Hepatic stellate cell (primary cell): ENCODE data around the gene TMEM63B.
"Not testable (repeated sequence)": the region's sequence is repeated elsewhere in the genome, so short reads cannot be mapped to it uniquely, and the experiment has no call there.

Experiments used
- DNase-seq: peaks from one replicate; pipeline ENCODE4 v3.0.0; 2011; ENCODE audit warnings: low spot score

The TMEM63B gene

GRCh38 chr6:44094403-44095242, 32.7 kb upstream of the TMEM63B start:
- DNase-seq = no peak

GRCh38 chr6:44095243-44095623, 32.1 kb upstream of the TMEM63B start:
- not testable (repeated sequence) for DNase-seq

- DNase-seq = peak; percentile 85
Measured at GRCh38 chr6:44096612-44097011, 30.7 kb upstream of the TMEM63B start.

GRCh38 chr6:44097782-44098317, 29.5 kb upstream of the TMEM63B start:
- DNase-seq = no peak

DNA sequence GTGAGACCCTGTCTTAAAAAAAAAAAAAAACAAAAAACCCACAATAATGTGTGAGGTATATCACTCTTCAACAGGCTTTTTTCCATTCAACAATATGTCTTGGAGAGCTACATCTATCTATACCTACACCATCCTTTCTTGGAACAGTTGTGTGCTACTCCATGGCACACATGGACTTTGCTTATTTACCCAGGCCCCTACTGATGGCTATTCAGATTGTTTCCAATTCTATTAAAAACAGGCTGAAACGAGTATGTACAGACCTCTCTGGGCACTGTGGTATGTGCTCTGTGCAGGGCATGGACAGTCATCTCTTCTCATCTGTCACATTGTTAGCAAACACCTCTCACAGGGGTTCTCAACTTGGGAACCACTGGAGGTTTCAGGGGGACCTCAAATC, 28.2 kb upstream of the TMEM63B start:
- no peak for DNase-seq

GRCh38 chr6:44100088-44100550, 27.2 kb upstream of the TMEM63B start:
- peak; percentile 58 for DNase-seq

DNA sequence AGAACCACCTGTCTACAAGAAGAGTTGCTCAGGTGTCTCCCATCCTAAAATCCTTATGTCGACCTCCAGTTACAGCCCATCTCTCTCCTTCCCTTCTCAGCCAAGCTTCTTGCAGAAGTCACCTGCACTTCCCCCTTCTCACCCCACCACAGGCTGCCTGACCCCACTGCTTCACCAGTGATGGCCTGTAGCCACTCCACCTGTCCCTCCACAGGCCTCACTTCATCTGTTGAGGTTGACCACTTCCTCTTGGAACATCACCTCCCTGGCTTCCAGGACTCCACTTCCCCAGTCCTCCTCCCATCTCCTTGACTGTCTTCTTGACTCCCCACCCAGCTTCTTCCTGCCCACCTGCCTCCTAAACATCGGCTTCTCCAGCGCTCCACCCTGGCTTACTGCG, 25.5 kb upstream of the TMEM63B start:
- no peak for DNase-seq

DNA sequence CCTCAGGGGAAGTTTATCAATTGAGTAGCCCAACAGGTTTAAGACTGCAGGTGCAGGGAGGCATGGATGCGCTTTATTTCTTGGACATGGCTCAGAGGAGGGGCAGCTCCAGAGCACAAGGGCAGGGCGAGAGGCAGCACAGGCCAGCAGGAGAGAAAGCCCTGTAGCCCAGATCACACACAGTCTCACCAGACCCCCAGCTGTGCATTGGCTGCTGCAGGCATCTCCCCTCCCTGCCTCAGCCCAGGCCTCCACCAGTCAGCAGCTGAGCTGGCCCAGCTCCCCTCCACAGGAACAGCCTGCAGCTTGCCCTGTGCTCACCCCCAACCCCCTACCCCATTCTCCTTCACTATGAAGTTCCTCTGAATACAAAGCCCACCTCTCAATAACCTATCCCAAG, 24.8 kb upstream of the TMEM63B start:
- no peak for DNase-seq

- DNase-seq = no peak
Measured at GRCh38 chr6:44104481-44105021, 22.8 kb upstream of the TMEM63B start.

- DNase-seq = no peak
Measured at GRCh38 chr6:44105146-44105545, 22.2 kb upstream of the TMEM63B start.

GRCh38 chr6:44105993-44106740, 21.2 kb upstream of the TMEM63B start:
- no peak for DNase-seq

DNA sequence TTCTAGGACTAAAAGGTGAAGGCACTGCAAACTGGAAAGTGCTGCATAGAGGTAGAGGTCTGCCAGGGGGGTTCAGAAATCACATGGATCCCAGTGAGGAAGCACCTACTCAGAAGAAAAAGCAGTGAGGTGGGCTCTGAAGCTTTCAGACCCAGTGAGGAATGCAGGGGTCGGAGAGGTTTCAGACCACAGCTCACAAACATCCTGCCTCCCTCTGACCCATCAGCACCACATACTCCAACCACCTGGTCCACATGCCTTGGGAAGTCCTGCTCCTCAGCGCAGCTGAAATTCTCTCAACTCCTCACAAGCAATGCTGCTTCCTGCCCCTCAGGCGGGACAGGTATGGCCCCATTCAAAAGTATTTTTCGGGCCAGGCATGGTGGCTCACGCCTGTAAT, 20.3 kb upstream of the TMEM63B start:
- no peak for DNase-seq

GRCh38 chr6:44108471-44108870, 18.9 kb upstream of the TMEM63B start:
- no peak for DNase-seq

DNA sequence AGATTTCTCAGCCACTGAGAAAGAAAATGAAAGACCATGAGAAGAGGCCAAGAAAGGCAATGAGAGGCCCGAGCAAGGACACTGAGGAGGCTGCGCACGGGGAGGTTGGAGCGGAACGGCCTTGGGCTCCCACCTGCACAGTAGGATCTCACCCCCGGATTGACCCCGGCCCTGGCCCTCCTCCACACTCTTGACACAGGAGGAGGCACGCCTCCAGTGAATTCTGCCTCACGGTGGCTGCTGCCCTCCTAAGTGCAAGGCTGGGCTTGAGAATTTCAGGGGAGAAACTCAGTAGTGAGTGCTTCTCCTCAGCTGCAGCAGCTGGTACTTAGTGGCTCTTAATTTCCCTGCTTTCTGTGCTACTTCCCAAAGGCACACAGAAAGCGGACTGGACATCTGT, 18.1 kb upstream of the TMEM63B start:
- no peak for DNase-seq

- DNase-seq = no peak
Measured at GRCh38 chr6:44110005-44110676, 17.2 kb upstream of the TMEM63B start.

GRCh38 chr6:44110966-44111365, 16.4 kb upstream of the TMEM63B start:
- DNase-seq = no peak

DNA sequence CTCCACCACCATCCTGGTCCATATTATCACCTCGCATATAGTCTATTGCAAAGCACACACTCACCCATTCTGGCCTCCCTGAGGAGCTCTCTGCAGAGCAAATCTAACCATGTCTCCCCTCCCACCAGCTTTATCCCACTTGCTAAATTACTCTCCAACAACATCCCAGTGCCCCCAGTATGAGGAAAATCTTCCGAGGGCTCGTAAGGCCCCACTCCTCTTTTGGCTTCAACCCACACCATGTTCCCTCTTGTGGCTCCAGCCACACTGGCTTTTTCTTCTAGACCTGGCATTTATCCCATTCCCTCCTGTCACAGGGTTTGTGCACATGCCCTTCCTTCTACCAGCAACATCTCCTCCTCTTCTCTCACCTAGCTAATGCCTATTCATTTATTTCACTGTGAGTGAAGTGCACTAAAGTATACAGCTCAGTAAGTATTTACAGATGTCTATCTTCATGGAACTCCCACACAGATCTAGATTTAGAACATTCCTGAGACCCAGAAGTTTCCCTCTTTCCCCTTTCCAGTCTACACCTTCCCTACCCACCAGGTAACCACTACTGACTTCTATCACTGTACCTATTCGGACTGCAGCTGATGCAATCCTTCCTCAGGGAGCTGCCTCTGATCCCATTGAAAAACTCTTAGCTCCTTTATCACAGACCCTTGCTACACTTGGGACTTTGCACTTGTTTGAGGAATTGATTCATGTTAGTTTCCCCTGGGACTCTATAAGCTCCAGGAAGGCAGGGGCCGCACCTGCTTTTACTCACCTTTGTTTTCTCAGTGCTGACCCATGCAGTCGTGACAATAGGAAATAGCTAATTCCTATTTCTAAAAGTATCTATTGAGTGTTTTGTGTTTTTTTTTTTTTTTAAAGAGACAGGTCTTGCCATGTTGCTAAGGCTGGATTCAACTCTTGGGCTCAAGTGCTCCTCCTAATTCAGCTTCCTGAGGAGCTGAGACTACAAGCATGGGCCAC, 15.6 kb upstream of the TMEM63B start:
- no peak for DNase-seq

GRCh38 chr6:44113414-44113813, 13.9 kb upstream of the TMEM63B start:
- DNase-seq = no peak

DNA sequence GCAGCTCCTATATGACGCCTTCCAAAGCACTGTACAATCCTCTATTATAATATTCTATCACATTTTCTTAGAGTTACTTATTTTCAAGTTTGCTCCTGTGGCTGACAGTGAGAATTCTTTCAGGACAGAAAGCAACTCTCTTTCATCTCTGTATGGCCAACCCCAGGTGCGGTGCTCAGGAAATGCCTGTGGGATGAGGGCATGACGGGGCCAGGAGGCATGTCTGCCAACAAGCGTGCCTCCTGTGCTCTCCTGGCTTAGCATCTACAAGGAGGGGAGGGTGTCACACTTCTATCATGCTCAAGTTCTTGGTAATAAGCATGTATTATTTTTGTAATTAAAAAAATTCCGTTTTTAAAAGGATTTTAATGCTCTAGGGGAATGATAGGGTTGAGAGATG, 11.5 kb upstream of the TMEM63B start:
- no peak for DNase-seq

DNA sequence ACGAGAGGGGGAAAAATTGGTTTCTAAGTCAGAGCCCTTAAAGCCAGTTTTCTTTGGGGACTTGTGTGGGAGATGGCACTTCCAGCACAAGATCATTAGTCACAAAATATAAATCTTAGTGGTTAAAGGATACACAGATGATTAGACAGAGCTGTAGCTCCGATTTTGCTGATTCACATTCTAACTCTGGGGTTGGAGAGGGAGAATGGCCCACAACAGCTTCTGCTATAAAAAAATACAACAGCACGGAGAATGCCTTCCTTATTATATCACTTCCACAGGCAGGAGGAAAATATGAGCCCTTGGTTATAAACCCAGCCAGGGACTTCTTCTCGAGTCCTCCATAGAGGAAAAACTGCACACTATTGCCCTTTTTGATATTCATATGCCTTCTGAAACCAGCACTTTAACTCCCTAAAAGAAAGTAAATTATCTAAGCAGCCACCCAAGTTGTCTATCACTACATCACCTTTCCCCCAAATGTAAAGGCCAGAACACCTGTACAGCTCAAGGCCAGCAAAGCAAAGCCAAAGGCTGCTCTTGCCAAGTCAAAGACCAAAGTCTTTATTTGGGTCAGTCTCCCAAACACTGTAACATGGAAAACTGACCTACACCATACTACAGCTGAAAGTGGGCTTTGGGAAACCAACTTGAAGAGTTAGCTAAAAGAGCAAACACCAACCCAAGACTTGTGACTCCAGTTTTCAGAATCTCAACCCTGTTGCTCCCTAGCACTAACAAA, 10.5 kb upstream of the TMEM63B start:
- peak; percentile 78 for DNase-seq
